Parathyroid adenoma (tissue), 2 donors: Measurements from ENCODE around the gene NUP85.

Experiments used
- H2AFZ ChIP-seq: fragments of 300-600 bp; sonication (generic); one replicate; pipeline ENCODE4 v1.7.0; 2017; ENCODE audit warnings: antibody characterized with exemption, mild to moderate bottlenecking
- H3K27ac ChIP-seq: fragments of 300-600 bp; sonication (generic); one replicate; pipeline ENCODE4 v1.7.0; 2017
- H3K27me3 ChIP-seq: fragments of 300-600 bp; sonication (generic); one replicate; pipeline ENCODE4 v1.7.0; 2017; ENCODE audit warnings: low read length; ENCODE audit not compliant: control insufficient read depth, insufficient read depth
- H3K36me3 ChIP-seq: fragments of 300-600 bp; sonication (generic); one replicate; pipeline ENCODE4 v1.7.0; 2017; ENCODE audit warnings: low read length; ENCODE audit not compliant: control insufficient read depth, insufficient read depth
- H3K4me1 ChIP-seq: fragments of 300-600 bp; sonication (generic); one replicate; pipeline ENCODE4 v1.7.0; 2017; ENCODE audit warnings: control low read depth
- H3K4me2 ChIP-seq: fragments of 300-600 bp; sonication (generic); one replicate; pipeline ENCODE4 v1.7.0; 2017; ENCODE audit warnings: low read length
- H3K4me3 ChIP-seq: fragments of 300-600 bp; sonication (generic); one replicate; pipeline ENCODE4 v1.7.0; 2017; ENCODE audit warnings: low read depth, low read length
- H3K79me2 ChIP-seq: fragments of 300-600 bp; sonication (generic); one replicate; pipeline ENCODE4 v1.7.0; 2017; ENCODE audit warnings: control low read depth
- H3K9ac ChIP-seq: fragments of 300-600 bp; sonication (generic); one replicate; pipeline ENCODE4 v1.7.0; 2017; ENCODE audit warnings: mild to moderate bottlenecking
- H3K9me3 ChIP-seq: fragments of 300-600 bp; sonication (generic); one replicate; pipeline ENCODE4 v1.7.0; 2017; ENCODE audit warnings: low read length; ENCODE audit not compliant: control insufficient read depth
- CTCF ChIP-seq: fragments of 300-600 bp; sonication (generic); IDR thresholded peaks from one replicate; pipeline ENCODE4 v1.7.0; 2017; ENCODE audit warnings: antibody characterized with exemption, mild to moderate bottlenecking
- donor health status: primary hyperparathyroidism.

NUP85 gene

GRCh38 chr17:75265614-75266315 lies 60.3 kb downstream of the NUP85 start:
- H3K27ac ChIP-seq: no peak overlapping the region
- no peaks in the 10 kb centered on the region for H3K27me3 ChIP-seq
- H3K4me3 ChIP-seq: no peak overlapping the region
- H3K9ac ChIP-seq: no peak overlapping the region
- H3K9me3 ChIP-seq: no peaks in the 10 kb centered on the region
- H3K4me2 ChIP-seq: no peak overlapping the region
- H3K79me2 ChIP-seq: peaks cover 15% of the 10 kb centered on the region
- no peak for TF ChIP-seq CTCF
- H3K4me1 ChIP-seq: peaks cover 21% of the 10 kb centered on the region
- H3K36me3 ChIP-seq: no peaks in the 10 kb centered on the region
- no peak overlapping the region for H2AFZ ChIP-seq

- Histone ChIP-seq H3K4me2 (no peak overlapping the region), H3K27ac (no peak overlapping the region), H3K4me3 (no peak overlapping the region), H3K4me1 (peaks cover 21% of the 10 kb centered on the region), H3K79me2 (peaks cover 9% of the 10 kb centered on the region), H3K9me3 (no peaks in the 10 kb centered on the region), H3K9ac (no peak overlapping the region), H2AFZ (no peak overlapping the region), H3K27me3 (no peaks in the 10 kb centered on the region), H3K36me3 (no peaks in the 10 kb centered on the region)
- no peak for TF ChIP-seq CTCF
These were observed 61.1 kb downstream of the NUP85 start for GRCh38 chr17:75266316-75267152.

- H3K9me3 ChIP-seq: no peaks in the 10 kb centered on the region
- no peak overlapping the region for H3K27ac ChIP-seq
- no peak overlapping the region for H3K4me3 ChIP-seq
- H3K4me2 ChIP-seq: no peak overlapping the region
- H3K79me2 ChIP-seq: peaks cover 9% of the 10 kb centered on the region
- H3K4me1 ChIP-seq: peaks cover 22% of the 10 kb centered on the region
- no peak overlapping the region for H3K9ac ChIP-seq
- H3K27me3 ChIP-seq: no peaks in the 10 kb centered on the region
- H2AFZ ChIP-seq: no peak overlapping the region
- TF ChIP-seq CTCF: no peak
- H3K36me3 ChIP-seq: no peaks in the 10 kb centered on the region
These were observed 61.6 kb downstream of the NUP85 start for GRCh38 chr17:75267153-75267410.

- Histone ChIP-seq H3K4me2 (no peak overlapping the region), H3K4me1 (peaks cover 24% of the 10 kb centered on the region), H3K9ac (no peak overlapping the region), H3K79me2 (peaks cover 6% of the 10 kb centered on the region), H3K27me3 (no peaks in the 10 kb centered on the region), H3K4me3 (no peak overlapping the region), H3K9me3 (no peaks in the 10 kb centered on the region), H3K36me3 (no peaks in the 10 kb centered on the region), H3K27ac (no peak overlapping the region), H2AFZ (no peak overlapping the region)
- no peak for TF ChIP-seq CTCF
These were observed 62.1 kb downstream of the NUP85 start for GRCh38 chr17:75267411-75268232.
